HepG2 (cell line): ENCODE data around the gene ATP23. TPM values are rescaled to one million over a fixed set of nuclear protein-coding genes. Genes with fewer than 3 reads are reported as not detected.

ENCODE experiments used
- ATAC-seq: fragments of 200-7000 bp; cut with Tn5 transposase; 3 replicates; pipeline ENCODE4 v1.9.1; 2020; ENCODE audit warnings: mild to moderate bottlenecking, moderate library complexity
- BruUV-seq: library from RNA; stranded (reverse); fragments of 400-500 nt; replicated peaks from 2 replicates; lab custom pipeline; 2021; lab: Mats Ljungman, UMichigan
- CTCF ChIA-PET: fragments of 300-600 bp; formaldehyde crosslinking; extraction: SDS; loops from one replicate; lab custom pipeline; 2021; ENCODE audit warnings: low total read pairs, inconsistent platforms, low intra/inter-chr PET ratio; lab: Yijun Ruan, JAX
- POLR2A ChIA-PET: fragments of 350-600 bp; sonication (Branson Sonifier 250); formaldehyde crosslinking; loops from one replicate; lab custom pipeline; 2020; ENCODE audit warnings: antibody characterized with exemption, inconsistent platforms; lab: Yijun Ruan, JAX
- DNase-seq: peaks from one replicate; pipeline ENCODE4 v3.0.0-alpha.2; 2015; ENCODE audit warnings: low spot score
- FAIRE-seq: peaks from 3 replicates; lab custom pipeline; 2011; peaks lifted over from hg19 to GRCh38; lab: Jason Lieb, UNC
- H2AFZ ChIP-seq: one replicate; pipeline ENCODE4 v1.6.1; 2011; ENCODE audit warnings: low read length, inconsistent platforms
- H3K27ac ChIP-seq: fragments of 300-600 bp; 3 replicates; pipeline ENCODE4 v1.8.0; 2011; ENCODE audit warnings: mixed run types, mild to moderate bottlenecking, mixed read lengths, low read length, inconsistent platforms; ENCODE audit not compliant: insufficient read depth; ENCODE audit errors: extremely low read length
- H3K27me3 ChIP-seq, 2 experiments: fragments of 200-600 bp in 1 of 2; 2 replicates in 1 of 2; 3 replicates in 1 of 2; pipeline versions ENCODE4 v1.6.0 to v1.8.0; 2011; ENCODE audit warnings: low read length in 2 of 2, mild to moderate bottlenecking in 2 of 2, moderate library complexity in 2 of 2, inconsistent platforms in 1 of 2; ENCODE audit not compliant: insufficient read depth in 2 of 2, control insufficient read depth in 1 of 2
- H3K36me3 ChIP-seq, 2 experiments: fragments of 200-600 bp in 1 of 2; replicated peaks in 1 of 2; 2 replicates in 1 of 2; 3 replicates in 1 of 2; pipeline versions ENCODE4 v1.5.1 to v1.8.0; 2011; ENCODE audit warnings: low read length in 2 of 2, inconsistent platforms in 1 of 2; ENCODE audit not compliant: insufficient read depth in 2 of 2, control insufficient read depth in 1 of 2
- H3K4me1 ChIP-seq: 2 replicates; pipeline ENCODE4 v1.5.1; 2012; ENCODE audit warnings: low read length, inconsistent platforms; ENCODE audit not compliant: insufficient read depth
- H3K4me2 ChIP-seq: 2 replicates; pipeline ENCODE4 v1.6.0; 2011; ENCODE audit warnings: low read depth, low read length, inconsistent platforms
- H3K4me3 ChIP-seq, 3 experiments: fragments of 200-600 bp in 1 of 3; sonication (generic), shearing (Covaris generic) in 1 of 3; replicated peaks in 1 of 3; 2 replicates each; pipeline ENCODE4 v1.5.1; 2011 to 2016; ENCODE audit warnings: low read length in 3 of 3, inconsistent platforms in 2 of 3, low read depth in 2 of 3, mild to moderate bottlenecking in 2 of 3, control low read depth in 1 of 3, mixed read lengths in 1 of 3; ENCODE audit not compliant: insufficient read depth in 1 of 3
- H3K79me2 ChIP-seq: one replicate; pipeline ENCODE4 v1.6.1; 2011; ENCODE audit warnings: low read length, inconsistent platforms; ENCODE audit not compliant: insufficient read depth
- H3K9ac ChIP-seq: 2 replicates; pipeline ENCODE4 v1.6.0; 2011; ENCODE audit warnings: mild to moderate bottlenecking, low read depth, low read length, inconsistent platforms; ENCODE audit not compliant: insufficient read depth
- H3K9me3 ChIP-seq: 2 replicates; pipeline ENCODE4 v1.5.1; 2012; ENCODE audit warnings: mild to moderate bottlenecking, low read length
- H4K20me1 ChIP-seq: 2 replicates; pipeline ENCODE4 v1.6.0; 2011; ENCODE audit warnings: inconsistent platforms, mild to moderate bottlenecking, low read length, moderate library complexity; ENCODE audit not compliant: insufficient read depth
- NFE2L1 ChIP-seq: sonication (generic); formaldehyde crosslinking; IDR thresholded peaks from 2 replicates; pipeline ENCODE4 v1.4.0; 2020; ENCODE audit warnings: missing genetic modification reagents, mild to moderate bottlenecking, borderline replicate concordance
- SAFB2 ChIP-seq: sonication (generic); formaldehyde crosslinking; IDR thresholded peaks from 2 replicates; pipeline ENCODE4 v1.5.1; 2020; ENCODE audit warnings: missing genetic modification reagents, low read depth, mild to moderate bottlenecking, borderline replicate concordance
- STAT6 ChIP-seq: sonication (generic); formaldehyde crosslinking; IDR thresholded peaks from 2 replicates; pipeline ENCODE4 v1.4.0; 2020; ENCODE audit warnings: missing genetic modification reagents, mild to moderate bottlenecking, borderline replicate concordance
- USF2 ChIP-seq, 2 experiments: sonication (generic) in 1 of 2; formaldehyde crosslinking in 1 of 2; IDR thresholded peaks; 2 replicates each; pipeline versions ENCODE4 v1.5.1 to v1.6.1; 2011 to 2020; ENCODE audit warnings: borderline replicate concordance in 1 of 2, low read depth in 1 of 2, low read length in 1 of 2, mild to moderate bottlenecking in 1 of 2, missing genetic modification reagents in 1 of 2, moderate library complexity in 1 of 2
- ZNF263 ChIP-seq: sonication (generic); formaldehyde crosslinking; IDR thresholded peaks from 2 replicates; pipeline ENCODE4 v1.4.0; 2020; ENCODE audit warnings: missing genetic modification reagents
- ZNF407 ChIP-seq: sonication (generic); formaldehyde crosslinking; IDR thresholded peaks from one replicate; pipeline ENCODE4 v1.5.1; 2020; ENCODE audit warnings: mild to moderate bottlenecking, missing genetic modification reagents; ENCODE audit errors: not compliant biosample characterization
- ZSCAN12 ChIP-seq: sonication (generic); formaldehyde crosslinking; IDR thresholded peaks from 2 replicates; pipeline ENCODE4 v1.9.0; 2021; ENCODE audit warnings: mild to moderate bottlenecking, missing genetic modification reagents
- WGBS: methylation state at CpG from one replicate; pipeline ENCODE4 v1.1.6; 2017; ENCODE audit warnings: low lambda C conversion rate; 5-methylcytosine and 5-hydroxymethylcytosine counted together
- in situ Hi-C: cut with HindIII; loops from 2 replicates; pipeline ENCODE4 v1.10.0; 2017; ENCODE audit warnings: low pct_unique_long_range_greater_than_20kb; ENCODE audit not compliant: extremely low pct_ligation_motif_present
- intact Hi-C: fragments of 100-400 bp; cut with micrococcal nuclease; formaldehyde crosslinking; loops from one replicate; pipeline ENCODE4 v1.10.0; 2022; ENCODE audit not compliant: unreplicated experiment
- polyA plus RNA-seq, 8 experiments: library from polyadenylated mRNA; depleted of rRNA in 3 of 8; stranded (reverse) in 7 of 8; unstranded in 1 of 8; fragments of >200 nt; fragmentation: Illumina TruSeq in 4 of 8; extraction: Trizol in 4 of 8; gene quantifications; 2 replicates each; pipeline versions ENCODE4 v1.2.1 to v1.2.3, GENCODE V29; 2011 to 2016; ENCODE audit warnings: low read depth in 4 of 8, missing spikeins in 1 of 8, mixed read lengths in 1 of 8; ENCODE audit not compliant: insufficient read depth in 1 of 8
- total RNA-seq, 5 experiments: library from RNA; depleted of rRNA; stranded (reverse); fragments of >200 nt; fragmentation: Illumina TruSeq; extraction: Trizol; gene quantifications; 2 replicates each; pipeline ENCODE4 v1.2.3, GENCODE V29; 2016; ENCODE audit warnings: low read depth in 1 of 5

Gene ATP23
- total and polyA plus RNA-seq, 2 of the 13 experiments (the other 11 are each of a cell fraction or from before 2014, with no cell fraction given): 12.1 to 14.7 TPM

GRCh38 chr12:57905812-57906475, 35.4 kb upstream of the ATP23 start:
- POLR2A ChIA-PET: interaction anchor here (1.1 kb wide), 1 partner anchor 59 kb away, joined by 3 read pairs; the partner anchor contains the start of gene CTDSP2
- Histone ChIP-seq H3K36me3 (no peaks in the 10 kb centered on the region), H3K9me3 (no peaks in the 10 kb centered on the region), H3K4me3 (no peak overlapping the region), H4K20me1 (no peaks in the 10 kb centered on the region), H3K9ac (no peak overlapping the region), H3K4me2 (no peak overlapping the region), H3K4me1 (peaks cover 26% of the 10 kb centered on the region), H3K27me3 (peaks cover 0 to 38% of the 10 kb centered on the region in 2 experiments; a peak in 4 of 5 replicates), H3K27ac (no peak overlapping the region), H2AFZ (no peak overlapping the region), H3K79me2 (no peaks in the 10 kb centered on the region)
- in situ Hi-C loops: no loop called here
- BruUV-seq: no TSS peak
- DNase-seq (no peak), FAIRE-seq (no peak), ATAC-seq (no peak)
- intact Hi-C loops: loop anchor here (1.0 kb wide), 3 partner anchors 75 to 125 kb away; no protein-coding TSS in a partner anchor
- WGBS: 53% methylated on average over 7 of the region's 7 CpGs
- CTCF ChIA-PET: interaction anchor here (0.7 to 5.3 kb wide), 18 partner anchors 9 to 149 kb away, joined by 3 to 165 read pairs (median 6); partner anchors contain the start of genes CTDSP2 and TSFM
- TF ChIP-seq STAT6: no peak
- TF ChIP-seq ZNF263 (CRISPR knock-in tag): no peak
- no peak for TF ChIP-seq USF2 (IDR thresholded peaks at IDR 0.05; ENCODE audit: low read depth, low read length)
- TF ChIP-seq USF2 (CRISPR knock-in tag; IDR thresholded peaks at IDR 0.05; ENCODE audit: borderline replicate concordance): no peak
- TF ChIP-seq NFE2L1 (CRISPR knock-in tag): no peak
- no peak for TF ChIP-seq ZSCAN12 (CRISPR knock-in tag)
- no peak for TF ChIP-seq ZNF407
- no peak for TF ChIP-seq SAFB2
